Hepatocyte (in vitro differentiated cells): ENCODE results near the gene DOP1A.

Experiments
- EZH2 ChIP-seq: fragments of 200-600 bp; sonication (generic); IDR thresholded peaks from 2 replicates; pipeline ENCODE4 v1.6.1; 2016; ENCODE audit warnings: antibody characterized with exemption, mild to moderate bottlenecking, borderline replicate concordance
- EZH2phosphoT487 ChIP-seq: fragments of 200-600 bp; sonication (generic); IDR thresholded peaks from one replicate; pipeline ENCODE4 v1.6.1; 2018; ENCODE audit warnings: antibody characterized with exemption, mild to moderate bottlenecking, low read depth, moderate library complexity; ENCODE audit not compliant: unreplicated experiment, severe bottlenecking
- TF ChIP-seq, protein P1 (sequence below): fragments of 200-600 bp; sonication (generic); IDR thresholded peaks from 2 replicates; pipeline ENCODE4 v1.5.1; 2016; ENCODE audit warnings: antibody characterized with exemption, mild to moderate bottlenecking; ENCODE audit not compliant: poor library complexity

DNA sequence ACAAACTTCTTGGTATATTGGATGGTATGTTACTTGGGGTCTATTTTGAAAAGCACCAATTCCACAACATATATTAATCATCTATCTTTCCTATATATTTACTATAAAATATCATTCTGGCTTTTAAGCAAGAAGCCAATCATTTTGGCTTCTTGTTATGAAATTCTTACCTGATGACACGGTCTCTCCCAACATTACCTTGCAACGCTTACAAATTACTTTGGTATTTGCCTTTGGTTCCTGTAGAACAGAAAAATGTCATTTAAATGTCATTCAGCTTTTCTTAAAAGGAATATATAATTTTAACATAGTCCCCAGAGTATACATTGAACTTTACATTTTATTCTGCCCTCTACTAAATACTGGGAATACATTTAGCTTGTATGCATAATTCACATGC is 29.2 kb upstream of the DOP1A start:
- TF ChIP-seq, protein P1, sequence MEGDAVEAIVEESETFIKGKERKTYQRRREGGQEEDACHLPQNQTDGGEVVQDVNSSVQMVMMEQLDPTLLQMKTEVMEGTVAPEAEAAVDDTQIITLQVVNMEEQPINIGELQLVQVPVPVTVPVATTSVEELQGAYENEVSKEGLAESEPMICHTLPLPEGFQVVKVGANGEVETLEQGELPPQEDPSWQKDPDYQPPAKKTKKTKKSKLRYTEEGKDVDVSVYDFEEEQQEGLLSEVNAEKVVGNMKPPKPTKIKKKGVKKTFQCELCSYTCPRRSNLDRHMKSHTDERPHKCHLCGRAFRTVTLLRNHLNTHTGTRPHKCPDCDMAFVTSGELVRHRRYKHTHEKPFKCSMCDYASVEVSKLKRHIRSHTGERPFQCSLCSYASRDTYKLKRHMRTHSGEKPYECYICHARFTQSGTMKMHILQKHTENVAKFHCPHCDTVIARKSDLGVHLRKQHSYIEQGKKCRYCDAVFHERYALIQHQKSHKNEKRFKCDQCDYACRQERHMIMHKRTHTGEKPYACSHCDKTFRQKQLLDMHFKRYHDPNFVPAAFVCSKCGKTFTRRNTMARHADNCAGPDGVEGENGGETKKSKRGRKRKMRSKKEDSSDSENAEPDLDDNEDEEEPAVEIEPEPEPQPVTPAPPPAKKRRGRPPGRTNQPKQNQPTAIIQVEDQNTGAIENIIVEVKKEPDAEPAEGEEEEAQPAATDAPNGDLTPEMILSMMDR: no peak
- no peak for TF ChIP-seq EZH2
- no peak for TF ChIP-seq EZH2phosphoT487
